ENCODE results near the gene RANBP10. TPM values are rescaled to one million over a fixed set of nuclear protein-coding genes. Genes with fewer than 3 reads are reported as not detected.

The RANBP10 gene
- total RNA-seq, 1 experiment from 2014 or later = 15.6 TPM

DNA sequence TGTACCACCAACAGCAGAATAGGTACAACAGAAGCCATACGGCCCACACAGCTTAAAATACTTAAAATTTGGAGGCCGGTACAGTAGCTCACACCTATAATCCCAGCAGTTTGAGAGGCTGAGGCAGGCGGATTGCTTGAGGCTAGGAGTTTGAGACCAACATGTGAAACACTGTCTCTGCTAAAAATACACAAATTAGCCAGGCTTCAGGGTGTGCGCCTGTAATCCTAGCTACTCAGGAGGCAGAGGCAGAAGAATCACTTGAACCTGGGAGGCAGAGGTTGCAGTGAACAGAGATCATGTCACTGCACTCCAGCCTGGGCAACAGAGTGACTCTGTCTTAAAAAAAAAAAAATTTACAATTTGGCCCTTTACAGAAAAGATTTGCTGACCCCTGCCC lies 104.2 kb downstream of the RANBP10 start:
- no peak overlapping the region for H3K9ac ChIP-seq (ENCODE audit: extremely low read depth, insufficient read length, low read length)
- H2BK5ac ChIP-seq (ENCODE audit: insufficient read length, low read length) = no peak overlapping the region
- no peaks in the 10 kb centered on the region for H3K23me2 ChIP-seq (ENCODE audit: insufficient read length, low read depth, low read length, poor library complexity, severe bottlenecking)
- H2BK20ac ChIP-seq (ENCODE audit: low read depth, low read length, poor library complexity, severe bottlenecking) = no peak overlapping the region
- no peak overlapping the region for H3K18ac ChIP-seq (ENCODE audit: insufficient read length, low read depth, low read length)
- Mint-ChIP-seq H3K27ac (0 out of 7 replicates have a peak overlapping the region, but pooled peaks of 1 of the 3 experiments have one; percentile 27), H3K4me3 (no peak overlapping the region), H3K9me3 (peaks cover 0 to 4% of the 10 kb centered on the region in 2 experiments; a peak in 2 of 5 replicates), H3K27me3 (ENCODE audit: low read depth) (no peaks in the 10 kb centered on the region), H3K36me3 (ENCODE audit: insufficient read depth in 1 of 3, low read depth in 3 of 3) (peaks cover 3 to 6% (median 5%) of the 10 kb centered on the region in 3 experiments; a peak in 4 of 7 replicates), H3K4me1 (peaks cover 3 to 4% of the 10 kb centered on the region in 2 experiments; a peak in 3 of 4 replicates)
- H3K14ac ChIP-seq (ENCODE audit: insufficient read depth, low read length) = no peak overlapping the region
- H3K4me2 ChIP-seq (ENCODE audit: insufficient read depth, insufficient read length, low read length) = no peak overlapping the region
- H3K79me2 ChIP-seq (ENCODE audit: insufficient read depth, low read length) = peaks cover 3% of the 10 kb centered on the region; the same call in 1 of the 2 replicates
- WGBS (ENCODE audit: extremely low coverage, insufficient read length, low lambda C conversion rate) = no CpG with 5 or more reads among the region's 4 CpGs
- no peak overlapping the region for H2AFZ ChIP-seq (ENCODE audit: low read length)
- no peak overlapping the region for H2BK15ac ChIP-seq (ENCODE audit: low read depth, low read length)
- no peak overlapping the region for H2BK12ac ChIP-seq (ENCODE audit: insufficient read length, low read depth, low read length)
- DNase-seq = no peak
- no peak overlapping the region for H4K5ac ChIP-seq (ENCODE audit: insufficient read length, low read depth, low read length)
- H2AK5ac ChIP-seq (ENCODE audit: insufficient read length, low read length) = no peak overlapping the region
- H3K79me1 ChIP-seq (ENCODE audit: insufficient read depth, low read depth, low read length, poor library complexity, severe bottlenecking) = peaks cover 3% of the 10 kb centered on the region
- no peak overlapping the region for H3K23ac ChIP-seq (ENCODE audit: insufficient read length, low read depth, low read length)
- TF ChIP-seq, protein P1, sequence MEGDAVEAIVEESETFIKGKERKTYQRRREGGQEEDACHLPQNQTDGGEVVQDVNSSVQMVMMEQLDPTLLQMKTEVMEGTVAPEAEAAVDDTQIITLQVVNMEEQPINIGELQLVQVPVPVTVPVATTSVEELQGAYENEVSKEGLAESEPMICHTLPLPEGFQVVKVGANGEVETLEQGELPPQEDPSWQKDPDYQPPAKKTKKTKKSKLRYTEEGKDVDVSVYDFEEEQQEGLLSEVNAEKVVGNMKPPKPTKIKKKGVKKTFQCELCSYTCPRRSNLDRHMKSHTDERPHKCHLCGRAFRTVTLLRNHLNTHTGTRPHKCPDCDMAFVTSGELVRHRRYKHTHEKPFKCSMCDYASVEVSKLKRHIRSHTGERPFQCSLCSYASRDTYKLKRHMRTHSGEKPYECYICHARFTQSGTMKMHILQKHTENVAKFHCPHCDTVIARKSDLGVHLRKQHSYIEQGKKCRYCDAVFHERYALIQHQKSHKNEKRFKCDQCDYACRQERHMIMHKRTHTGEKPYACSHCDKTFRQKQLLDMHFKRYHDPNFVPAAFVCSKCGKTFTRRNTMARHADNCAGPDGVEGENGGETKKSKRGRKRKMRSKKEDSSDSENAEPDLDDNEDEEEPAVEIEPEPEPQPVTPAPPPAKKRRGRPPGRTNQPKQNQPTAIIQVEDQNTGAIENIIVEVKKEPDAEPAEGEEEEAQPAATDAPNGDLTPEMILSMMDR (conservative IDR thresholded peaks at IDR 0.05) = no peak
- no peak overlapping the region for H3K27ac ChIP-seq (ENCODE audit: insufficient read length, low read depth, low read length)
- no peaks in the 10 kb centered on the region for H3K9me3 ChIP-seq (ENCODE audit: control insufficient read depth, low read depth, low read length)
- H3K27me3 ChIP-seq (ENCODE audit: insufficient read depth, low read length) = no peaks in the 10 kb centered on the region
- H4K8ac ChIP-seq (replicated peaks; ENCODE audit: insufficient read length, low read depth, low read length) = no peak overlapping the region
- H3K4me1 ChIP-seq (ENCODE audit: insufficient read depth, low read length) = no peaks in the 10 kb centered on the region
- no peaks in the 10 kb centered on the region for H4K20me1 ChIP-seq (ENCODE audit: control insufficient read depth, insufficient read depth, insufficient read length)
- H3T11ph ChIP-seq (ENCODE audit: low read length) = no peak overlapping the region
- H4K91ac ChIP-seq (ENCODE audit: insufficient read length, low read depth, low read length) = no peak overlapping the region
- no peak overlapping the region for H3K56ac ChIP-seq (ENCODE audit: insufficient read length, low read depth, low read length)
- H2BK120ac ChIP-seq (ENCODE audit: low read depth, low read length, poor library complexity, severe bottlenecking) = no peak overlapping the region
- no peak overlapping the region for H3K4ac ChIP-seq (ENCODE audit: low read depth, low read length)
